Endothelial cell of umbilical vein (primary cell): ENCODE data around the gene VSIR. TPM values are rescaled to one million over a fixed set of nuclear protein-coding genes. Genes with fewer than 3 reads are reported as not detected.

Experiments
- BruUV-seq: library from RNA; stranded (reverse); fragments of 400-500 nt; replicated peaks from 2 replicates; lab custom pipeline; 2021; lab: Mats Ljungman, UMichigan
- CTCF ChIA-PET: fragments of 300-600, 350-600 bp; sonication (Branson Sonifier 250); formaldehyde crosslinking; loops from one replicate; lab custom pipeline; 2021; ENCODE audit warnings: antibody characterized with exemption, inconsistent platforms; lab: Charles Lee
- POLR2A ChIA-PET: fragments of 300-600, 350-600 bp; sonication (Branson Sonifier 250); formaldehyde crosslinking; loops from one replicate; lab custom pipeline; 2021; ENCODE audit warnings: antibody characterized with exemption, inconsistent platforms; lab: Charles Lee
- DNase-seq: peaks from one replicate; pipeline ENCODE4 v3.0.0-alpha.2; 2011; ENCODE audit warnings: low read depth, low spot score
- FAIRE-seq: peaks from 2 replicates; lab custom pipeline; 2011; peaks lifted over from hg19 to GRCh38; lab: Jason Lieb, UNC
- H2AFZ ChIP-seq: 2 replicates; pipeline ENCODE4 v1.6.0; 2012; ENCODE audit warnings: low read depth, low read length, control low read depth, inconsistent platforms
- H3K27ac ChIP-seq: 2 replicates; pipeline ENCODE4 v1.5.1; 2011; ENCODE audit warnings: low read depth, mild to moderate bottlenecking, control low read depth, low read length, moderate library complexity; ENCODE audit not compliant: insufficient read depth
- H3K27me3 ChIP-seq, 2 experiments: 2 replicates each; pipeline versions ENCODE4 v1.6.0 to v1.6.1; 2011; ENCODE audit warnings: low read length in 2 of 2, mixed read lengths in 1 of 2; ENCODE audit not compliant: control insufficient read depth in 2 of 2, insufficient read depth in 2 of 2
- H3K36me3 ChIP-seq, 2 experiments: 2 replicates in 1 of 2; 3 replicates in 1 of 2; pipeline ENCODE4 v1.5.1; 2011; ENCODE audit warnings: low read length in 2 of 2, mild to moderate bottlenecking in 1 of 2, moderate library complexity in 1 of 2; ENCODE audit not compliant: control insufficient read depth in 2 of 2, insufficient read depth in 2 of 2; ENCODE audit errors: extremely low read depth in 1 of 2
- H3K4me1 ChIP-seq: 3 replicates; pipeline ENCODE4 v1.5.1; 2011; ENCODE audit warnings: mild to moderate bottlenecking, low read length; ENCODE audit not compliant: control insufficient read depth, insufficient read depth; ENCODE audit errors: extremely low read depth
- H3K4me2 ChIP-seq: 2 replicates; pipeline ENCODE4 v1.6.1; 2011; ENCODE audit warnings: low read length, control low read depth, mixed read lengths; ENCODE audit not compliant: insufficient read depth
- H3K4me3 ChIP-seq, 3 experiments: fragments of 200-600 bp in 1 of 3; sonication (generic), shearing (Covaris generic) in 1 of 3; replicated peaks in 1 of 3; 2 replicates each; pipeline ENCODE4 v1.5.1; 2011 to 2016; ENCODE audit warnings: control low read depth in 3 of 3, low read length in 3 of 3, mild to moderate bottlenecking in 2 of 3, inconsistent platforms in 1 of 3, low read depth in 1 of 3, moderate library complexity in 1 of 3; ENCODE audit not compliant: insufficient read depth in 1 of 3
- H3K79me2 ChIP-seq: 2 replicates; pipeline ENCODE4 v1.6.0; 2012; ENCODE audit warnings: low read length, inconsistent platforms; ENCODE audit not compliant: control insufficient read depth, insufficient read depth
- H3K9ac ChIP-seq: replicated peaks from 2 replicates; pipeline ENCODE3; 2011; ENCODE audit warnings: low read length, control low read depth; ENCODE audit not compliant: insufficient read depth; ENCODE audit errors: extremely low read depth
- H3K9me1 ChIP-seq: replicated peaks from 3 replicates; pipeline ENCODE4 v1.6.0; 2011; ENCODE audit warnings: mild to moderate bottlenecking, low read length; ENCODE audit not compliant: control insufficient read depth, insufficient read depth; ENCODE audit errors: extremely low read depth
- H3K9me3 ChIP-seq: replicated peaks from 2 replicates; pipeline ENCODE4 v1.5.1; 2012; ENCODE audit warnings: low read length, inconsistent platforms; ENCODE audit not compliant: control insufficient read depth, insufficient read depth
- H4K20me1 ChIP-seq: replicated peaks from 2 replicates; pipeline ENCODE3; 2011; ENCODE audit warnings: mild to moderate bottlenecking, low read length; ENCODE audit not compliant: control insufficient read depth, insufficient read depth; ENCODE audit errors: extremely low read depth
- CTCF ChIP-seq, 2 donors: IDR thresholded peaks; 1 replicate in 1 of 2; 2 replicates in 1 of 2; pipeline ENCODE4 v1.5.1; 2011; ENCODE audit warnings: low read length in 2 of 2, mild to moderate bottlenecking in 2 of 2, moderate library complexity in 2 of 2, control low read depth in 1 of 2, inconsistent platforms in 1 of 2, low read depth in 1 of 2; ENCODE audit not compliant: insufficient read depth in 1 of 2; ENCODE audit errors: extremely low read depth in 1 of 2
- EZH2 ChIP-seq: IDR thresholded peaks from 2 replicates; pipeline ENCODE4 v1.6.1; 2012; ENCODE audit warnings: borderline replicate concordance, low read depth, mild to moderate bottlenecking, moderate library complexity, low read length, inconsistent platforms; ENCODE audit not compliant: severe bottlenecking
- FOS ChIP-seq: IDR thresholded peaks from 2 replicates; pipeline ENCODE4 v1.6.1; 2011; ENCODE audit warnings: mild to moderate bottlenecking, low read length, moderate library complexity, borderline replicate concordance; ENCODE audit not compliant: insufficient read depth
- GATA2 ChIP-seq: IDR thresholded peaks from 2 replicates; pipeline ENCODE4 v1.7.0; 2011; ENCODE audit warnings: low read depth, mild to moderate bottlenecking, moderate library complexity, mixed read lengths, low read length; ENCODE audit not compliant: insufficient read length, insufficient read depth
- JUN ChIP-seq: IDR thresholded peaks from 2 replicates; pipeline ENCODE4 v1.6.1; 2011; ENCODE audit warnings: borderline replicate concordance, low read depth; ENCODE audit not compliant: insufficient read length, insufficient read depth
- MAX ChIP-seq: IDR thresholded peaks from 2 replicates; pipeline ENCODE4 v1.6.1; 2011; ENCODE audit not compliant: insufficient read depth, insufficient read length
- MYC ChIP-seq: IDR thresholded peaks from one replicate; pipeline ENCODE4 v1.6.1; 2011; ENCODE audit warnings: mild to moderate bottlenecking, low read depth, low read length
- POLR2A ChIP-seq: IDR thresholded peaks from 2 replicates; pipeline ENCODE4 v1.6.1; 2012; ENCODE audit warnings: low read depth, mild to moderate bottlenecking, control low read depth, low read length
- POLR2AphosphoS5 ChIP-seq: IDR thresholded peaks from 2 replicates; pipeline ENCODE4 v1.6.1; 2012; ENCODE audit warnings: low read depth, mild to moderate bottlenecking, control low read depth, low read length, moderate library complexity; ENCODE audit not compliant: insufficient read depth
- dilution Hi-C: fragments of 300-500 bp; cut with MboI; formaldehyde crosslinking; loops from one replicate; pipeline ENCODE4 v1.15.0; 2019; ENCODE audit warnings: low sequenced_read_pairs; ENCODE audit not compliant: extremely low pct_ligation_motif_present
- intact Hi-C: fragments of 100-400 bp; cut with micrococcal nuclease; formaldehyde crosslinking; loops from one replicate; pipeline ENCODE4 v1.10.0; 2022
- polyA plus RNA-seq, 4 experiments: library from polyadenylated mRNA; depleted of rRNA in 3 of 4; stranded (reverse) in 3 of 4; unstranded in 1 of 4; fragments of >200 nt; gene quantifications; 2 replicates each; pipeline versions ENCODE4 v1.2.1 to v1.2.3, GENCODE V29; 2011 to 2012; ENCODE audit warnings: missing spikeins in 1 of 4
- total RNA-seq: library from RNA; stranded (reverse); gene quantifications from 2 replicates; pipeline ENCODE4 v1.2.3, GENCODE V29; 2021

VSIR gene
- total and polyA plus RNA-seq, 2 donors (not counting 3 experiments of a cell fraction or from before 2014, with no cell fraction given) = 4.9 to 6.3 TPM

GRCh38 chr10:71761541-71762113 lies 11.7 kb downstream of the VSIR start:
- H3K9ac ChIP-seq = no peak overlapping the region
- POLR2A ChIA-PET = no interaction called here
- no peak overlapping the region for H3K27ac ChIP-seq
- CTCF ChIA-PET = interaction anchor here (1.0 to 1.8 kb wide), 2 partner anchors 12 kb away, joined by 5 read pairs; partner anchors contain the start of gene VSIR
- H2AFZ ChIP-seq = no peak overlapping the region
- no peaks in the 10 kb centered on the region for H3K9me3 ChIP-seq
- H3K4me2 ChIP-seq = no peak overlapping the region
- FAIRE-seq = no peak
- H3K36me3 ChIP-seq = no peaks in the 10 kb centered on the region
- dilution Hi-C loops (no loop called here), intact Hi-C loops (no loop called here)
- H3K9me1 ChIP-seq = no peaks in the 10 kb centered on the region
- no TSS peak for BruUV-seq
- H3K4me1 ChIP-seq = peaks cover 4% of the 10 kb centered on the region
- no peaks in the 10 kb centered on the region for H3K79me2 ChIP-seq
- TF ChIP-seq JUN = no peak
- no peak for DNase-seq
- peaks cover 0 to under 1% of the 10 kb centered on the region in 2 experiments for H3K27me3 ChIP-seq
- no peaks in the 10 kb centered on the region for H4K20me1 ChIP-seq
- H3K4me3 ChIP-seq = no peak overlapping the region

GRCh38 chr10:71761105-71761511 lies 12.2 kb downstream of the VSIR start:
- no peaks in the 10 kb centered on the region for H3K79me2 ChIP-seq
- H3K9me1 ChIP-seq = no peaks in the 10 kb centered on the region
- dilution Hi-C loops = no loop called here
- H3K4me3 ChIP-seq = no peak overlapping the region
- BruUV-seq = no TSS peak
- H3K36me3 ChIP-seq = no peaks in the 10 kb centered on the region
- peaks cover 3 to 4% of the 10 kb centered on the region in 2 experiments for H3K27me3 ChIP-seq
- ChIA-PET POLR2A (no interaction called here), CTCF (interaction anchor here (1.0 kb wide), 1 partner anchor 12 kb away, joined by 5 read pairs; the partner anchor contains the start of gene VSIR)
- H3K4me2 ChIP-seq = no peak overlapping the region
- DNase-seq (no peak), FAIRE-seq (no peak)
- no peak for TF ChIP-seq MYC
- no peak for TF ChIP-seq GATA2
- no peak for TF ChIP-seq JUN
- TF ChIP-seq POLR2AphosphoS5 = no peak
- no peak for TF ChIP-seq FOS
- TF ChIP-seq POLR2A = no peak
- TF ChIP-seq EZH2 = no peak
- no peak for TF ChIP-seq MAX
- TF ChIP-seq CTCF (IDR thresholded peaks at IDR 0.05; ENCODE audit: extremely low read depth in 1 of 2, insufficient read depth in 1 of 2, low read depth in 1 of 2, low read length in 2 of 2) = no peak
- no peaks in the 10 kb centered on the region for H3K9me3 ChIP-seq
- H2AFZ ChIP-seq = no peak overlapping the region
- H3K27ac ChIP-seq = no peak overlapping the region
- H3K9ac ChIP-seq = no peak overlapping the region
- no peaks in the 10 kb centered on the region for H3K4me1 ChIP-seq
- no peaks in the 10 kb centered on the region for H4K20me1 ChIP-seq
- intact Hi-C loops = no loop called here
